ENCODE results near the gene TIAM1.
A peak's percentile ranks its signal among the peaks of the same experiment; 100 is the strongest.

Gene TIAM1

GRCh38 chr21:31173881-31174555 is 170.0 kb downstream of the TIAM1 start:
- DNase-seq (ENCODE audit: low read depth) = peak; percentile 85

DNA sequence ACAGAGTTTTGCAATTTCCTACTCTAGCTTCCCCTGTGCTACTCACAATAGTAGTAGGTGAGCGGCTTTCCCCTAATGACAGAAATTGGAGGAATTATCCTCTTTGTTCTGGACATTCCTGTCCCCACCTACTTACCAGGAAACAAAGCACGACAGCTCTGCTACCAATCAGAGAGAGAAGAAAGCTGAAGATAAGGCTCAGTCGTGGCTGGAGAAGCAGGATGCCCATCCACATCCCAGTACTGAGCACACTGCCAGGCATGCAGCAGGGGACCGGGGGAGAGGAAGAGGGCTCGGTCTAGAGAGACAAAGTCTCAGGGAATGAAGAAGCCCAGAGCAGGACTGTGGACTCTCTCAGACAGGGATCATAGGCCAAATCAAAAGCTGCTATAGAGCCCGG is 171.7 kb downstream of the TIAM1 start:
- DNase-seq (ENCODE audit: low read depth) = no peak

DNA sequence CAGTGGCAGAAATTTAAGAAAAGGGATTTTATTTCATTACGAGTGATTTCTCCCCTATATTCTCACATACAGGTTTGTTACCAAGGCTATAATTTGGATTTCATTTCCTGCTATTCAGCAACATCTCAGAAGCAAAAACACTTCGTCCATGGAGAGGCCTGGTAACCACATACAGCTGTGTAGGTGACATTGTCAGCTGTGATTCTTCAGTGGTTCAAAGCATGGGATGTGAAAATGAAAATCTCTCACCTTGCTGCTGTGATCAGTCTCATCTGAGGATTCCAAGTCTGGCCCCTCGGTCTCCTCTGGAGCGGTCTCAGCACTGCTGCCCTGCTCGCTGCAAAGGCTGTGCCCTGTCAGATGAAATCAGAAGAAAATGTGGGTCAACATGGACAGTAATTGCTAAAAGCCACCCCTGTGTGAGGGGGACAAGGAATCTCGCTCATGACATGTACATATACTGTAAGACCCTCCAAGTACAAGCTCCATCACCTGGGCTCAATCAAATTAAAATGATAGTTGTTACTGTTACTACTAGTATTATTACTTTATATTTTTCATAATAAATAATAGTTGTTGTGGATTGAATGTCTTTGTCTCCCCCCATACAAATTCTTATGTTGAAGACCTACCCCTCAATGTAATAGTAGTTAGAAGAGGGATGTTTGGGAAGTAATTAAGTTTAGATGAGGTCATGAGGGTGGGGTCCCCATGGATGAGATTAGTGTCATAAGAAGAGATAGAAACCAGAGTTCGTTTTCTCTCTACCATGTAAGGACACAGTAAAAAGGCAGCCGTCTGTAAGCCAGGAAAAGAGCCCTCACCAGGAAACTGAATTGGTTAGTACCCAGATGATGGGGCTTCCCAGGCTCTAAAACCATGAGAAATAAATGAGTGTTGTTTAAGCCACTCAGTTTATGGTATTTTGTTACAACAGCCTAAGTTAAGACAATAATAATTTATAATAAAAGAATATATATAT is 179.1 kb downstream of the TIAM1 start:
- no peak for DNase-seq (ENCODE audit: low read depth)

GRCh38 chr21:31162827-31163226 is 181.2 kb downstream of the TIAM1 start:
- DNase-seq (ENCODE audit: low read depth) = no peak

DNA sequence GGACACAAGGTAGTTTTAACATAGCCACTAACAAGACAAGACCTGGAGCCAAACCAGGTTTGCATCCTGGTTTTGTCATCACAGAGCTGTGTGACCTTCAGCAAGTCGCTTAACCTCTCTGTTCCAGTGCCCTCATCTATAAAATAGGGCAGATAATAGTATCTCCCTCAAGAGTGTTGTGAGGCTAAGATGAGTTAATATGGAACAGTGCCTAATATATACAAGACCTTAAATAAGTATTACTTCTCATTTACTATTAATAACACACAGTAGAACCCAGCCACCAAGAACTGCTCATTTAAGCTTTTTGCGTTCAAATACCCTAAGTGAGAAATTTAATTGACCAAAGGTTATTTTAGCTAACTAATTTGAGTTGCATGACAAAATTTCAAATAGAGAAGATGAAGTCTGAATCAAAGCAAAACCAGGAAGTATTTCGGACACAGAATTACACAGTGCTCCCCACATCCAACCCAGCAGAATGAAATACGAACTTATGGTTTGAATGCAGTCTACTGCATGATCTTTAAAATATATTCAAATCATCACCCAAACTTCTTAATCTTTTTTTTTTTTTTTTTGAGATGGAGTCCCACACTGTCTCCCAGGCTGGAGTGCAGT is 181.9 kb downstream of the TIAM1 start:
- DNase-seq (ENCODE audit: low read depth) = no peak

- no peak for DNase-seq (ENCODE audit: low read depth)
Observed at GRCh38 chr21:31161157-31161556, 182.9 kb downstream of the TIAM1 start.

DNA sequence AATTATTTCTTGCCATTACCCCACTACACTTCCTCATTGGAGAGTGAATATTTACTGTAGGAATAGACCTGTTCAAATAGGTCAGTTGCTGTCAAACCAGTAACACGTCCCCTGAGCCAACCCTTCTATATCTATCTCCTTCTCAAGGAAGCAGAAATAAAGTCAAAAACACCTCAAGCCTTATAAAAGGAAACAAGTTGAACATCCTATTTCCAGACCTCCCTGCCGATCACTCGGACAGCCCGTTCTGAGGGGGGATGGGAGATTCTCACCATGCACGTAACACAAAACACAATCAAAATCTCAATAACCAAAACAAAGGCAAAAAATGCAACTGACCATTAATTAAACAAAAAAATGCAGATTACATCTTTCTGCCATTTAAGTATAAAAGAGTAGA is 184.3 kb downstream of the TIAM1 start:
- DNase-seq (ENCODE audit: low read depth) = no peak

DNA sequence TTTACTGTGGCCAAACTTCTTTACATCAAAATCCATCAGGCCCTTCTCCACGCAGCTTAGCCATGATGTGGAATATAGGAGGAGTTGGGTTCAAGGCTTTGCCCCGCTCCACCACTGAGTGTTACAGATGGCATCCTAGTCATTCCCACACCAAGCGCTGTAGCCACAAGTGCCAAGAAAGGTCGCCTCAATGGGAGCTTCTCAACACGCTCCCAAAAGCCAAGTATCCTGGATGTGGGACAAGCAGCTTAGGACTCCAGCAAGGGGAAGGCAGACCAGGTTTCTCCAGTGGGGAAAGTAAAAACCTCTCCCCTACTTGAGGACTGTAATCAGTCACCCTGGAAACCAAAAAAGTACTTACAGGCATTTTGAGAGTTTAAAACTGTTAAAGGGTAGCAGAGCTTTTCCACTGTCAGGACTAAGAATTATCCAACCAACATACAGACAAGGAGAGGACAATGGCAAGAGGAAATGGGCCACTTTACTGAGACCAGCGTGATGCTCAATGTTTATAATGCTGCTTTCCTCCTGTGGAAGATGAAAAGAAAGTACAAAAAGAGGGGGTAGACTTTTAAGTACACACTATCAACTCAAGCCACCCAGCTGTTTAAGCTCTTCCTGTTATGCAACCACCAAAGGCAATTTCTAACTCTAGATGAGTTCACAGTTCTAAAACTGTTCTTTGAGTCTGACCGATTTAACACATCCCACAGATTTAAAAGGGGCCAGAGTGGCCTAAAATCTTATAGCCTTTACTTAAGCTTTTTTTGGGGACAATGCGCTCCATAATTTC is 185.1 kb downstream of the TIAM1 start:
- DNase-seq (ENCODE audit: low read depth) = no peak

GRCh38 chr21:31157756-31158155 is 186.3 kb downstream of the TIAM1 start:
- DNase-seq (ENCODE audit: low read depth) = no peak

GRCh38 chr21:31156662-31157061 is 187.4 kb downstream of the TIAM1 start:
- DNase-seq (ENCODE audit: low read depth) = no peak

- no peak for DNase-seq (ENCODE audit: low read depth)
Observed at GRCh38 chr21:31156169-31156568, 187.9 kb downstream of the TIAM1 start.

DNA sequence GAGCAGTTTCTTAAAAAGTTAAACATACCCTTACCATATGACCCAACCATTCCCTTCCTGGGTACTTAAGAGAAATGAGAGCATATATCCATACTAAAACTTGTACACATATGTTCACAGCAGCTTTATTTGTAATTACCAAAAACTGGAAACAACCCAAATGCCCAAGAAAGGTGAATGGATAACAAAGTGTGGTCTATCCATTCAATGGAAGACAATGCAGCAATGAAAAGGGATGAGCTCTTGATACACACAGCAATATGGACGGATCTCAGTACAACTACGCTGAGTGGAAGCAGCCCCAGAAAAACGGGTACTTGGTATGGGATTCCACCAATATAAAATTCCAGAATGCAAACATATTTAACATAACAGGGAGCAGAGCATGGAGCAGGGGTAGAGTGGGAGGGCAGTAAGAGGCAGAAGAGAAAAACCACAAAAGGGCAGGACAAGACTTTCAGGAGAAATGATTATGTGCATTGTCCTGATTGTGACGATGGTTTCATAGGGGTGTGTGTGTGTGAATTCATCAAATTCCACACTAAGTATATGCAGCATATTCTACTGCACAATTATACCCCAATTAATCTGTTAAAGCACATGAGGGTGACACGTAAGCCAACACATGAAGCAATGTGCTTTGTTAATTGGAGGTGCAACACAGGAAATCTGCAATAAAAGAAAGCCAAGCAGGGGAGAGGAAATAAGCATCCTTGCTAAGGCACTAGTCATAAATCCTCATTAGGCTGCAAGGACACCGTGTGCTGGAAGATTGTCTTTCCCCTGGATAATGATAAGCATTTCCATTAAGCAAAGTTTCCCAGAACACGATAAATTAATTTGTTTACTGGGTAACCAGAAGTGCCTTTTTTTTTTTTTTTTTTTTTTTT is 192.7 kb downstream of the TIAM1 start:
- DNase-seq (ENCODE audit: low read depth) = no peak

- DNase-seq (ENCODE audit: low read depth) = no peak
Observed at GRCh38 chr21:31145274-31145673, 198.8 kb downstream of the TIAM1 start.

DNA sequence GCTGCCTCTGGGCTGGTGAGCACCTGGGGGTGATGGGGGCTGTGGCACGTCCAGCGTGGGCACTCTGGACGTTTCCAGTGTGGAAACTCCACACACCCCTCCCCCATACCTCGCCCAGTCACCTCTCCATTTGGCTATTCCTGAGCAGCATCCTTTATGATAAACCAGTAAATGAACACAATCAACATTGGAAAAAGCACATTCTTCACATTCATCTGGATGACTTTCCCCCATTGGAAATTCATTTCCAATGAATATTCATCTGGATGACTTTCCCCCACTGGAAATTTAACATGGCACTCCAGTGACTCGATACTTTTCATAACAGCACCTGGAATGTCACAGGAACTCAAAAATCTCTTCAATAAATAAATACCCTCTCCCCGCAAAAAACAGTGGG is 201.0 kb downstream of the TIAM1 start:
- no peak for DNase-seq (ENCODE audit: low read depth)

DNA sequence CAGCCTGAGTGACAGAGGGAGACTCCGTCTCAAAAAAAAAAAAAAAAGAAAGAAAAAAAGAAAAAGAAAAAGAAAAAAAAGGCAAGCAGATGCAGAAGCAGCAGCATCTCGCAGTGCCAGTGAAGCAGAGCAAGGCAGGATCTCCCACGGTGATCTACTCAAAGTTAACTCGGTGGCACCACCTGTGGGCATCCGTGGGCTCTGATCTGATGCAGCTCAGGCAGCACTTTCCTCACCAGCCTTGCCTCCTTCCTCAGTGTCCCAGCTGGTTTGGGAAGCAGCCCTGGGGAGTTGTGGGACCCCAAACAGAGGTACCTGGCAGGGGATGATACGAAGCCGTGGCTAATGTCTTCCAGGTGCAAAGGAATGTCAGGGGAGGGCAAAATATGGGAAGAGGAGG is 201.5 kb downstream of the TIAM1 start:
- no peak for DNase-seq (ENCODE audit: low read depth)

DNA sequence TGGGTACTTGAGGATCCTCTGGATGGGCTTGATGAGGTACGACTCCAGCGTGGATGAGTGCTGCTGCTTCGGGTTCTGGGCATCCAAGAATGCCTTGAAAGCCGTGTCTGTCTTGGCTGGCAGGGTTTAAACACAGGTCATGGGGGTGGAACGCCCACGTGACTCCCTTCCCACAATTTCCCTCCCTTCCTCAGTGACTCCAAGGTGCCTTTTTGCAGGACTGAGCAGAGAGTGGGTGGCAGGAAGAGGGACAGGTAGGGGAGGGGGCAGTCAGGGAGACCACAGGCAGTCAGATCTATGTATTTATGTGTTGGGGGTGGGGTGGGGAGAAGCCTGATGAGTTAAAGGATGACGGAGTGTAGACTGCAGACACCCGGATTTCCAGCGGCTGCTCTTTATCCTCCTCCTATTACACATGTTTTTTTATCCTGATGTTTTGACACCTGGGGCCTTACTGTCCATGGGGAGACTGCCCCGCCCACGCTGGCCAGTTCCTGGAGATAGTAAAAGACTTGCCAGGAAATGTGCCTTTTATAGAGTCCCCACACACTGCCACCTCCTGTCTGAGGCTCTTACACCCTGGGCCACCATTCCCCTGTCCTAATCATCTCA is 202.6 kb downstream of the TIAM1 start:
- no peak for DNase-seq (ENCODE audit: low read depth)

- DNase-seq (ENCODE audit: low read depth) = no peak
Observed at GRCh38 chr21:31140676-31141075, 203.4 kb downstream of the TIAM1 start.

- no peak for DNase-seq (ENCODE audit: low read depth)
Observed at GRCh38 chr21:31140025-31140424, 204.0 kb downstream of the TIAM1 start.

GRCh38 chr21:31137960-31138359 is 206.1 kb downstream of the TIAM1 start:
- no peak for DNase-seq (ENCODE audit: low read depth)

GRCh38 chr21:31136891-31137290 is 207.2 kb downstream of the TIAM1 start:
- no peak for DNase-seq (ENCODE audit: low read depth)
